Thyroid gland (tissue), 4 donors: ENCODE data around the gene CYFIP2. TPM values are rescaled to one million over a fixed set of nuclear protein-coding genes. Genes with fewer than 3 reads are reported as not detected.

Experiments
- DNase-seq, 2 donors: peaks; one replicate each; pipeline ENCODE4 v3.0.0-alpha.2; 2019
- H3K27ac ChIP-seq, 3 donors: fragments of 200-600 bp; sonication (generic); 1 replicate in 2 of 3; 2 replicates in 1 of 3; pipeline ENCODE4 v1.5.1; 2016 to 2019; ENCODE audit warnings: mild to moderate bottlenecking in 1 of 3, moderate library complexity in 1 of 3
- H3K27me3 ChIP-seq: fragments of 200-600 bp; sonication (generic); one replicate; pipeline ENCODE4 v1.5.1; 2019
- H3K36me3 ChIP-seq, 2 donors: fragments of 200-600 bp; sonication (generic); one replicate each; pipeline ENCODE4 v1.5.1; 2016 to 2019
- H3K4me1 ChIP-seq, 2 donors: fragments of 200-600 bp; sonication (generic); one replicate each; pipeline ENCODE4 v1.5.1; 2017 to 2019
- H3K4me3 ChIP-seq, 3 donors: fragments of 200-600 bp; sonication (generic); replicated peaks in 1 of 3; 1 replicate in 2 of 3; 2 replicates in 1 of 3; pipeline ENCODE4 v1.5.1; 2016; ENCODE audit warnings: mild to moderate bottlenecking in 1 of 3
- H3K9me3 ChIP-seq: fragments of 200-600 bp; sonication (generic); one replicate; pipeline ENCODE4 v1.5.1; 2017
- CTCF ChIP-seq, 6 experiments: fragments of 200-600 bp in 3 of 6; fragments of 450-650 bp in 3 of 6; sonication (generic) in 3 of 6; IDR thresholded peaks; one replicate each; pipeline ENCODE4 v1.5.1; 2016 to 2019; ENCODE audit warnings: antibody characterized with exemption in 6 of 6, mild to moderate bottlenecking in 2 of 6, inconsistent platforms in 1 of 6, moderate library complexity in 1 of 6
- POLR2A ChIP-seq, 2 donors: fragments of 450-650 bp; IDR thresholded peaks; one replicate each; pipeline ENCODE4 v1.6.1; 2017; ENCODE audit warnings: antibody characterized with exemption in 2 of 2, mild to moderate bottlenecking in 2 of 2, moderate library complexity in 1 of 2
- WGBS, 2 donors: methylation state at CpG; one replicate each; pipeline ENCODE4 v1.1.5; 2017; 5-methylcytosine and 5-hydroxymethylcytosine counted together
- intact Hi-C: fragments of 100-400 bp; cut with DNase I; formaldehyde crosslinking; loops from one replicate; pipeline ENCODE4 v1.15.1; 2023
- total RNA-seq, 4 donors: library from RNA; depleted of rRNA; stranded (reverse); fragments of >200 nt; gene quantifications; one replicate each; pipeline ENCODE4 v1.2.3, GENCODE V29; 2016

Gene CYFIP2
- total RNA-seq, 4 donors from 2014 or later: 18.3 to 73.5 (median 34.6) TPM

GRCh38 chr5:157343842-157344790 is 78.2 kb downstream of the CYFIP2 start:
- TF ChIP-seq CTCF (IDR thresholded peaks at IDR 0.05) (no peak), POLR2A (IDR thresholded peaks at IDR 0.05) (no peak)
- Histone ChIP-seq H3K36me3 (no peaks in the 10 kb centered on the region), H3K9me3 (no peaks in the 10 kb centered on the region), H3K4me1 (peaks cover 24 to 39% of the 10 kb centered on the region in 2 donors), H3K27me3 (no peaks in the 10 kb centered on the region), H3K4me3 (no peak overlapping the region), H3K27ac (peak overlapping the region; percentile 70 to 87 (median 79))
- 80% methylated on average over 14 of the region's 14 CpGs for WGBS, 2 donors
- intact Hi-C loops: no loop called here
- peak; percentile 78 to 83 for DNase-seq

GRCh38 chr5:157345067-157345466 is 79.1 kb downstream of the CYFIP2 start:
- H3K9me3 ChIP-seq: no peaks in the 10 kb centered on the region
- no peak for DNase-seq
- TF ChIP-seq CTCF (IDR thresholded peaks at IDR 0.05) (no peak), POLR2A (IDR thresholded peaks at IDR 0.05) (no peak)
- H3K27ac ChIP-seq: peak overlapping the region in 2 of 3 donors; percentile 79 to 87
- 86 to 88% methylated on average over 7 of the region's 7 CpGs for WGBS, 2 donors
- H3K27me3 ChIP-seq: no peaks in the 10 kb centered on the region
- peaks cover 24 to 39% of the 10 kb centered on the region in 2 donors for H3K4me1 ChIP-seq
- intact Hi-C loops: no loop called here
- H3K36me3 ChIP-seq: no peaks in the 10 kb centered on the region
- H3K4me3 ChIP-seq: no peak overlapping the region

- Histone ChIP-seq H3K4me1 (peaks cover 24 to 39% of the 10 kb centered on the region in 2 donors), H3K36me3 (no peaks in the 10 kb centered on the region), H3K4me3 (no peak overlapping the region), H3K27me3 (no peaks in the 10 kb centered on the region), H3K9me3 (no peaks in the 10 kb centered on the region), H3K27ac (no peak overlapping the region)
- no peak for DNase-seq
- WGBS, 2 donors: 88 to 91% methylated on average over 6 of the region's 6 CpGs
- TF ChIP-seq CTCF (IDR thresholded peaks at IDR 0.05) (no peak), POLR2A (IDR thresholded peaks at IDR 0.05) (no peak)
- intact Hi-C loops: no loop called here
These were observed 79.6 kb downstream of the CYFIP2 start for GRCh38 chr5:157345485-157345884.

- WGBS, 2 donors: 62 to 86% methylated on average over 14 to 15 of the region's 15 CpGs
- peak; percentile 40 to 66 for DNase-seq
- no peaks in the 10 kb centered on the region for H3K27me3 ChIP-seq
- intact Hi-C loops: no loop called here
- peaks cover 18 to 25% of the 10 kb centered on the region in 2 donors for H3K4me1 ChIP-seq
- no peak overlapping the region for H3K27ac ChIP-seq
- H3K36me3 ChIP-seq: no peaks in the 10 kb centered on the region
- no peaks in the 10 kb centered on the region for H3K9me3 ChIP-seq
- H3K4me3 ChIP-seq: no peak overlapping the region
- TF ChIP-seq POLR2A (IDR thresholded peaks at IDR 0.05): no peak
- no peak for TF ChIP-seq CTCF (IDR thresholded peaks at IDR 0.05)
These were observed 81.6 kb downstream of the CYFIP2 start for GRCh38 chr5:157347301-157348048.
